Measurements from ENCODE around the gene CHCHD6.

The CHCHD6 gene

DNA sequence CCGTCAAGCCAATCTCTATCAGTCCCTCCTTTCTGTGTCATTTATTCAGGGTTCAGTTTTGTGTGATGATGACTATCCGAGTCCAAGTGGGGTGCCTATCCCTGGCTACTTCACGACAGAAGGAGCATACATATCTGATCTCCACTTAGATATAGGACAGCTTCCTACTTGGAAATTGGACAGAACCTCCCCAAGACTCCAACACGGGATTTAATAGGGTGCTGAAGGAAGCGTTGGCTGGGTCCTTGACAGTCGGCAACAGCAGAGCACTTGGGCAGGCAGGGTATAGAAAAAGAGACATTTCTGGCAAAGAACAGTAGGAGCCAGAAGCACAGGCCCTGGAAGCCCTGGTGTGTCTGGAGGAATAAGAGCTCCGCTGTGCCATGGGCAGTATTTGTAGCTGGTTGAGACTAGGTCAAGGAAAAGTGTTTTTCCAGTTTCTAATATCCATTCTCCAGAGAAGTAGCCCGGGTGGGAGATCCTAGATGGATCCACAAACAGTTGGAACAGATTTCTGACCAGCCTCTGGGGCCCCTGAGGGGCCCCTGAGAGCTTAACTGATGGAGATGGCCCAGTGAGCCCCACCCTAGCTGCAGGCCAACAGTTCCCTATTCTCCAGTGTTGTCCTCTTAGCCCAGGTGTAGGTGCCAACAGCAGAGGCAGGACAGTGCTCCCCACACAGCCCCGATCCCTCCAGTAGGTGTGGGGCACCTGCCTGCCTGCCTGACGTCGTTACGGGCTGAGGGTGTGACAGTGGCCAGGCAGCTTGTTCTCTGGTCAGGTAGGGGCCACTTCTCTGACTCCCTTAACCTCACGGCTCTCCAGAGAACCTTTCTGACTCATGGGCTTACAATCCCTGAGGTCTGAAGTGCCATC is 130.8 kb downstream of the CHCHD6 start:
- no peak for DNase-seq

DNA sequence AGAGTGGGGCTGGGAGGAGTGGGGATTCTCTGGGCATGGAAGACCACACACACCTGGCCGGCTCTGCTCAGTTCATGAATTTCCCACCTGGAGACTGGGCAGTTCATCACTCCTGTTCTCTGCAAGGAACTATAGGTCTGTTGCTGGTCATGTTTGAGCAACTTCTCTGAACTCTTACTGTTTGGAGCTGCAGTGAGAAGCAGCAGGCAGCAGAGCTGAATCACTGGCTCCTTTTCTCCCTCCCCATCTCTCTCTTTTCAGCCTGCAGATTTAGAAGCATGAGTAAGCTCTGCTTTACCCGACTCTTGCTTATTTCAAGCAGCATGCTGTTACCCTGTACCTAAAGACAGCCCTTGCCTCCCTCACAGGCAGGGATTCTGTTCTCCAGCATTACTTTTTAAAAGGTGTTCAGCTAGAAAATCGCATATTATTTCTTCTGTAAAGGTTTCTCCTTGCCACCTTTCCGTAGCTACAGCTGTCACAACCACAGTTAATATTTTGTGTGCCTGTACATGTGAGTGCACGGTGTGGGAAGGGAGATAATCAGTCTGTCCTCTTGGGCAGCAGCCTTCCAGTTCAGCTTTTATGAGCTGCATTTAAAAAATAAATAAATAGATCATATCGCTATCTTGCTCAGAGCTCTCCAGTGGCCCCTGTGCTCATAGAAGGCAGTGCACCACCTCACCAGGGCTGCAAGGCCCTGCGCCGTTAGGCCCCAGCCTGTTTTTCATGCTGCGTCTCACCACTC is 131.6 kb downstream of the CHCHD6 start:
- DNase-seq: no peak

DNA sequence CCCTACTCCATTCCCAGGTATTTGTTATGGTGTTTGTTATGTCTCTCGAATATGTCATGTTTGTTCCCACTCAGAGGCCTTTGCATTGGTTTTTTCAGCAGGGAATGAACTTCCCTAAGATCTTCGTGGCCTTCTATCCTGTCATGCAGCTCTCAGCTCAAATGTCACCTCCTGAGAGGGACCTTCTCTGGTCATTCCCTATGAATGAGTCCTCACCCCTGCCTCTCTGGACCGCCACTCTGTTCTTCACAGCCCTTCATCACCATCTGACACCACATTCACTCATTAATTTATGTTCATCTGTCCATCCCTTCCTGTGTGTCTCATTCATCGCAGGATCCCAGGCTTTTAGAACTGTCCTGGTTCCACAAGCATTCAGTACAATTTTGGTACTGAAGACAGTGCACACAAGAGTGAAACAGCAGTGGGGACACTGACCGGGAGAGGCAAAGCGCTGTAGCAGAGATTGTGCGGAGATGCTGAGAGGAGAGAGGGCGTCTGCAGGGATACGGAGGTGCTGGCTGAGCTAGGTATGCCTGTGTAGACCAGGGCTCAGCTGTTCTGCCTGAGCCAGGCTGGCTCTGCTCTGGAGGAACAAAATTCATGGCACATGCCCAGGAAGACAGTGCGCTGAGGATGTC is 132.3 kb downstream of the CHCHD6 start:
- no peak for DNase-seq

GRCh38 chr3:126837773-126838172 is 133.7 kb downstream of the CHCHD6 start:
- no peak for DNase-seq

DNA sequence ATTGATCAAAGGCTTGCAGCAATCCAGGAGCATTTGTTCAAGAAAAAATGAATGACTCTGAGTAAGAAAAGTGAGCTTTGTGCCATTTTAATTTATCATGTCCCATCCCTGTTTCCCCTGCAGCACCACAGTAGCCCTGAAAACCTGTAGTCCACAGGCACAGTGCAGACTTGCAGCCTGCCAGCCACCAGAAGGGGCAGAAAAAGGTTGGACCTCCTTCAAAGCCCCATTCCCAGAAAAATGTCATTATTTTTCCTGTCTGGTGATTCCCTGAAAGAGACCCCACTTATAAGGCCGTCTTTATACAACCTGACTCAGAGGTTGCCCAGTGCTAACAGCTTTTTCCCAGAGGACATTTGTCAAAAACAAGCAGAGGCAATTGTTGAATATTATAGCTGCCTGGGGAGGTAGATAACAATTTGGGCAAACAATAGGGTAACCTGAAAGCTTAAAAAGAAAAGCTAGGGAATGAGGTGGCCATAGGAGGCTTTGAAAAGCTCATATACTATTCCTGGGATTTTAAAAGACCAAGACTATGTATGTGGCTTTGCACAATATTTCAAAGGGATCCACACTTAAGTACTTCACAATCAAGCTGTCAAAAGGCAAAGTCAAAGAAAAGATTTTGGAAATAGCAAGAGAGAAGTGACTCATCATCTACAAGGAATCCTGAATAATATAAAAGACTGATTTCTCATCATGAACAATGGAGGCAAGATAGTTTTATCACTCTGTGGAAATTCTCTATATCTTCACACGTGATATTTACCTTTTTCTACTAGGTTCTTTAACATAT is 142.1 kb downstream of the CHCHD6 start:
- DNase-seq: no peak

DNA sequence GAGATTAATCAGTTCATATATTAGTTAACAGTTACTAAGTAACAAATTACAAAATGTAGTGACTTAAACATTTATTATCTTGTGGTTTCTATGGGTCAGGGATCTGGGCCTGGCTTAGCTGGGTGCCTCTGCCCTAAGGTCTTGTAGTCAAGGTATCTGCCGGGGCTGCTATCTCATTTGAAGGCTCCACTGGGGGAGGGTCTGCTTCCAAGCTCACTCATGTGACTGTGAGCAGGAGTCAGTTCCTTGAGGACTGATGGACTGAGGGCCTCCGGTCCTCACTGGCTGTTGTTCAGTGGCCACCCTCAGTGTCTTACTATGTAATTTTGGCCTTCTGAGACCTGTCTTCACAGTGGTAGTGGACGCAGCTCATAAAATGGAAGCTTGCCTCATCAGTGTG is 143.0 kb downstream of the CHCHD6 start:
- no peak for DNase-seq

- no peak for DNase-seq
Observed at GRCh38 chr3:126848991-126849390, 145.0 kb downstream of the CHCHD6 start.

DNA sequence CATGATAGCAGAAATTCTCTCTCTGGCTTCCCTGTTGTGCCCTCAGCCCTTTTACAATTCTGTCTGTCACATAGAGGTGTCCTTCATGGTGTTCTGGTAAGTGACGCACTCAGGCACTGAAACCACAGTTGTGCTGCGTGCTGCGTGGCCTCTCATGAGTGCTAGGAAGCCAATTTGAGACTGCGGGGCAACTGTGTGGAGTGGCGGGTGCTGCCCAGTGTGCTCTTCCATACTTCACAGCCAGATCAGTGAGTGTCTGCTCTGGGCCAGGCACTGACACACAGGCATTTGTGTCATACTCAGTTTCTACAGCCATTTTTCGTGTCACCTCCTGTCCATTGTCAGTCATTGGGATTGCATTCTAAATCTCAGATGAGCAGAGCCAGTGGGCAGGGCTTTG is 145.7 kb downstream of the CHCHD6 start:
- DNase-seq: no peak

DNA sequence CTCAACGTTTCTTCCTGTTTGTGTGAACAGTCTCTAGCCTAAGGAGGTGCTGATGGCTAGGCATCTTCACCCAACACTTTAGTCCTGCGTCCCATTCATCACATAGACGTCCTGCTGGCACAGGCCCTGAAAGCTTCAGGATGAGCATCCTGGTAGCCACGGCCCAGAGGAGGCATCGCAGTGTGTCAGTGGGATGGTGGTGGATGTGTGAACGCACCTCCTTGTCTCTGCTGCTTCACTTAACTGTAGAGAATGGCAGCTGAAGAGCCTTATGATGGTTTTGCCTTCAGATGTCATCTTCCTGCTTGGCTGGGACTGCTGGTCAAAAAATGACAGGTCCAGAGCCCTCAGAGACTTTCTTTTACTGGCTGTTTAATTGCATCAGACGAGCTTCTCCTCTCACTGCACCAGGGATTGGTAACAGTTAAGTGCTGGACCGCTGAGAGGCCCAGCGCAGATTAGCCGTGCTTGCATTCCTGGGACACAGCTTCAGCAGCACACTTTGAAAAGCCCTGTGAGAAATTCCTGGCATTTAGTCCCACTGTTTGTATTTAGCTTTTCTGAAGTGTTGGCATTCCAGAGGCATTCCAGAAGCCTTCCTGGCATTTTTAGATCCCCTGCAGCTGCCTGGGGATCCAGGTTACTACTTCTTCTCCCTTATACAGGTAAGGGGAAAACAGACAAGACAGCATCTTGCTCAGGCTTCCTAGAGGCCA is 146.5 kb downstream of the CHCHD6 start:
- DNase-seq: no peak

GRCh38 chr3:126851382-126851781 is 147.3 kb downstream of the CHCHD6 start:
- DNase-seq: no peak

GRCh38 chr3:126851934-126852333 is 147.9 kb downstream of the CHCHD6 start:
- no peak for DNase-seq

GRCh38 chr3:126852511-126852910 is 148.5 kb downstream of the CHCHD6 start:
- DNase-seq: no peak

DNA sequence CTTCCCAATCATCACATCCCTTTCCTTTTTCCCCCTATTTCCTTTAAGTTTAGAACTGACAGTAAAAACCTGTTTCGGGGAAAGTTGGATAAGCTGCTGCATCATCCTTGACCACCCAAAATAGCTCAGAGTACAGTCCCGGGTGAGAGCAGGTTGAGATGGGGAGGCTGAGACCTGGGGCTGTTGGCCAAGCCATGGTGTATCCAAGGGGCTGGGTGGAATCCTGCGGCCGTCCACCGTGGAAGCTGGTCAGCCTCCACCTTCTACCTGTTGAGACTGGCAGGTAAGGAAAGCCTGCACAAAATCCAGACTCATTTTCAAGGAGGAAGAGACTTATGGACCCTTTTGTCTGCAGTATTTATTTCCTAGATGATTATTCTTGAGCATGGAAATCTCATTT is 150.6 kb downstream of the CHCHD6 start:
- no peak for DNase-seq

DNA sequence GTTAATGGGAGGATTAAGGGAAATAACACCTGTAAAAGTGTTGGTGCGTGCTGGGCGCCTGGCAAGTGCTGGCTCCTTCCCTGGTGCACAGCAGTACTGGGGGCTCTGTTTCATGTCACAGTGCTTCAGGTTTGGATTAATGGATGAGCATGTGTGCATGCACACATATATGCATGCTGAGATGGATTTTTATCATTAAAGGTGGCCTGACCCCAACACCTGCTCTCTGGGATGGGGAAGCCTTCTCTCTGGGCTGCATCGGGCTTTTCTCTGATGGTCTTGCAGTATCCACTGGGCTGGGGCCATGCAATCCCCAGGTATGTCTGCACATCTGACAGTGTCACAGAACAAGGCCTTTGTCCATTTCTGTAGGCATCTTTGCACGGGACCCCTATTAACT is 151.3 kb downstream of the CHCHD6 start:
- no peak for DNase-seq

- DNase-seq: no peak
Observed at GRCh38 chr3:126857928-126858327, 153.9 kb downstream of the CHCHD6 start.

DNA sequence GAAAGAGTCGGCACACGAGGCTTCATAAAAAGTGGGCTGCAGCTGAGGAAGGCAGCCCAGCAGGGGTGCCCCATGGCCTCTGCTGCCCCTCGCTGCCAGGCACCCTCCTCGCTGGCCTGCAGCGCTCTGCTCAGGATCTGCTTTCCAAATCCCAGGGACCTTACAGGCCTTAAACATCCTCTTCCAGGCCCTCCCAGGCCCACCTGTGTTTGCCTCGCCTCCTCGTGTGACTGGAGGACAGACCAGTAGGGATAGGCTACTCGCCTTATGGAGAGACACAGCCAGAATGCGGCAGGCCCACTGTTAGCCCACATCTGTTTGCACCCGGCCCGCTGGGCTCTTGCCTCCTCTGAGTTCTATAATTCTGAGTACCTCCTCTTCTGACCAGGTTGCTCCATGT is 154.4 kb downstream of the CHCHD6 start:
- no peak for DNase-seq

- DNase-seq: no peak
Observed at GRCh38 chr3:126858887-126859286, 154.8 kb downstream of the CHCHD6 start.

GRCh38 chr3:126859415-126860246 is 155.6 kb downstream of the CHCHD6 start:
- DNase-seq: no peak

GRCh38 chr3:126865736-126866135 is 161.7 kb downstream of the CHCHD6 start:
- DNase-seq: peak in 1 of 5 experiments; percentile 15

DNA sequence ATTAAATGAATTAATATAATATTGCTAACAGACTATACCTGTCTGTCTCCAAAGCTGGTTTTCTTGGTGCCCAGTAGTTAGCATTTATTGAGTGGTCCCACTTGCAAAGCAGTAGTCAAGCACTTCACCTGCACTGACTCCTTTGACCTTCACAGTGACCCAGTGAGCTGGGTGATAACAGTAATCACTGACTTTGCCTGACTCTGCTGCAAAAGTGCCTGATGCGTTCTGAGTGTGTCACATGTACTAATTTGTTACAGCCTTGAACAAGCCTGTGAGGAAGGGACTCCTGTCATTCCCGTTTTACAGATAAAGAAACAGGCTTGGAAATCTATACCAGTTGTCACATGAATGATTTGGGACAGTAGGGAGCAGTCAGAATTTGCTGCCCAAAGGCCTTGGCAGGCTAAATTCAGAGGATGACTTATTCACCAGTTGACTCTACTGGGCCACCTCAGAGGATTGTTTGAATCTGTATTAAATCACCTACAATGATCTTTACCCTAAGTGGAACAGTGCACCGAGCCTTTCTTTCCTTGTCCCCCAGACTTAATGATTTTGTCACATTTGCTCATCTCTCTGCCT is 162.2 kb downstream of the CHCHD6 start:
- DNase-seq: no peak
